HG02840 (cell line): Measurements from ENCODE around the gene NTN5.
A peak's percentile ranks its signal among the peaks of the same experiment; 100 is the strongest.
"Not testable (repeated sequence)": the region's sequence is repeated elsewhere in the genome, so short reads cannot be mapped to it uniquely, and the experiment has no call there.

Experiments
- ATAC-seq: cut with Tn5 transposase; IDR thresholded peaks from one replicate; pipeline ENCODE4 v1.9.1; 2021; ENCODE audit warnings: mild to moderate bottlenecking, moderate library complexity, moderate number of reproducible peaks; ENCODE audit not compliant: unreplicated experiment, low FRiP score

Gene NTN5

GRCh38 chr19:48632286-48632685 lies 40.5 kb downstream of the NTN5 start:
- not testable (repeated sequence) for ATAC-seq

DNA sequence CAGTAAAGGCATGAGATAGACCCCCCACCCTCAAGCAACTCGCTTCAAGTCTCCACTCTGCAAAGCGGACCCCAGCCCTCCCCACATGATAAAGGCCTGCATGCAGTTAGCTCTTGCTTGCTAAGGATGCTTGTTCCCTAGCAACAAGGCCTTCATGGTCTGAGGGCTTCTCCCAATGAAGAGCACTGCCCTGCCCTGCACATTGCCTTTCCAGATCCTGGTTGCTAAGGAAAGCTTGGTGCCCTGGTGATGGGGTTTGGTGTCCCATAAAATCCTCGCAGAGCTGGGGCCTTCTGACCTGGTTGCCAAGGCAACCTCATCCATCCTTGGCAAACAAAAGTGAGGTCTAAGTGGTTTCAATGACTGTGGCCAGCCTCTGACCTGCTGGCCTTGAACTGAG lies 41.6 kb downstream of the NTN5 start:
- no peak for ATAC-seq

GRCh38 chr19:48630296-48631063 lies 42.3 kb downstream of the NTN5 start:
- ATAC-seq, result no peak

DNA sequence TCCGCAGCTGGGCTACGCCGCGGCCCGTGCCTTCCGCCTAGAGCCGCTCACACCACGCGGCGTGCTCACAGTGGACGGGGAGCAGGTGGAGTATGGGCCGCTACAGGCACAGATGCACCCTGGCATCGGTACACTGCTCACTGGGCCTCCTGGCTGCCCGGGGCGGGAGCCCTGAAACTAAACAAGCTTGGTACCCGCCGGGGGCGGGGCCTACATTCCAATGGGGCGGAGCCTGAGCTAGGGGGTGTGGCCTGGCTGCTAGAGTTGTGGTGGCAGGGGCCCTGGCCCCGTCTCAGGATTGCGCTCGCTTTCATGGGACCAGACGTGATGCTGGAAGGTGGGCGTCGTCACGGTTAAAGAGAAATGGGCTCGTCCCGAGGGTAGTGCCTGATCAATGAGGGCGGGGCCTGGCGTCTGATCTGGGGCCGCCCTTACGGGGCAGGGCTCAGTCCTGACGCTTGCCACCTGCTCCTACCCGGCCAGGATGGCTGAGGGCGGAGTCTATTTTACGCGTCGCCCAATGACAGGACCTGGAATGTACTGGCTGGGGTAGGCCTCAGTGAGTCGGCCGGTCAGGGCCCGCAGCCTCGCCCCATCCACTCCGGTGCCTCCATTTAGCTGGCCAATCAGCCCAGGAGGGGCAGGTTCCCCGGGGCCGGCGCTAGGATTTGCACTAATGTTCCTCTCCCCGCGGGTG lies 43.1 kb downstream of the NTN5 start:
- ATAC-seq, result no peak

DNA sequence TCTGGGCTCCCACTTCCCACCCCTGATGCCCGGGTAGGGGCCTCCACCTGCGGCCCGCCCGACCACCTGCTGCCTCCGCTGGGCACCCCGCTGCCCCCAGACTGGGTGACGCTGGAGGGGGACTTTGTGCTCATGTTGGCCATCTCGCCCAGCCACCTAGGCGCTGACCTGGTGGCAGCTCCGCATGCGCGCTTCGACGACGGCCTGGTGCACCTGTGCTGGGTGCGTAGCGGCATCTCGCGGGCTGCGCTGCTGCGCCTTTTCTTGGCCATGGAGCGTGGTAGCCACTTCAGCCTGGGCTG lies 43.6 kb downstream of the NTN5 start:
- no peak for ATAC-seq

DNA sequence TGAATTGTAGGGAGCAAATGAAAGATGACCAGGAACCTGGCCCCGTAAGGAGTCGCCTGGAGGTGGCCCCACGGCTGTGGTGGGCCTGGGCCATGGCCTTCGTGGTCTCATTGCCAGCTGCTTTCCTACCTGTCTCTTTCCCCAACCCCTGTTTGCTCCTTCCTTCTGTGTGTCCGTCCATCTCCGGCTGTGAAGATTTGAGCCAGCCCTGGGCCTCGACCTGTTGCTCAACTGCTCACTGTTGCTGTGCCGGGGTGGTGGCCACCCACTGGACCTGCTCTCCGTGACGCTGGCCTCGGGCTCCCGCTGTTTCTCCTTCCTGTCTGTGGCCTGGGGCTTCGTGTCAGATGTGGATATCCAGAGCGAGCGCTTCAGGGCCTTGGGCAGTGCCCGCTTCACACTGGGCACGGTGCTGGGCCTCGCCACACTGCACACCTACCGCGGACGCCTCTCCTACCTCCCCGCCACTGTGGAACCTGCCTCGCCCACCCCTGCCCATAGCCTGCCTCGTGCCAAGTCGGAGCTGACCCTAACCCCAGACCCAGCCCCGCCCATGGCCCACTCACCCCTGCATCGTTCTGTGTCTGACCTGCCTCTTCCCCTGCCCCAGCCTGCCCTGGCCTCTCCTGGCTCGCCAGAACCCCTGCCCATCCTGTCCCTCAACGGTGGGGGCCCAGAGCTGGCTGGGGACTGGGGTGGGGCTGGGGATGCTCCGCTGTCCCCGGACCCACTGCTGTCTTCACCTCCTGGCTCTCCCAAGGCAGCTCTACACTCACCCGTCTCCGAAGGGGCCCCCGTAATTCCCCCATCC lies 44.1 kb downstream of the NTN5 start:
- no peak for ATAC-seq

- ATAC-seq, result no peak
Observed at GRCh38 chr19:48627865-48628314, 44.9 kb downstream of the NTN5 start.

GRCh38 chr19:48627201-48627864 lies 45.5 kb downstream of the NTN5 start:
- ATAC-seq, result no peak

- no peak for ATAC-seq
Observed at GRCh38 chr19:48625891-48626327, 46.9 kb downstream of the NTN5 start.

DNA sequence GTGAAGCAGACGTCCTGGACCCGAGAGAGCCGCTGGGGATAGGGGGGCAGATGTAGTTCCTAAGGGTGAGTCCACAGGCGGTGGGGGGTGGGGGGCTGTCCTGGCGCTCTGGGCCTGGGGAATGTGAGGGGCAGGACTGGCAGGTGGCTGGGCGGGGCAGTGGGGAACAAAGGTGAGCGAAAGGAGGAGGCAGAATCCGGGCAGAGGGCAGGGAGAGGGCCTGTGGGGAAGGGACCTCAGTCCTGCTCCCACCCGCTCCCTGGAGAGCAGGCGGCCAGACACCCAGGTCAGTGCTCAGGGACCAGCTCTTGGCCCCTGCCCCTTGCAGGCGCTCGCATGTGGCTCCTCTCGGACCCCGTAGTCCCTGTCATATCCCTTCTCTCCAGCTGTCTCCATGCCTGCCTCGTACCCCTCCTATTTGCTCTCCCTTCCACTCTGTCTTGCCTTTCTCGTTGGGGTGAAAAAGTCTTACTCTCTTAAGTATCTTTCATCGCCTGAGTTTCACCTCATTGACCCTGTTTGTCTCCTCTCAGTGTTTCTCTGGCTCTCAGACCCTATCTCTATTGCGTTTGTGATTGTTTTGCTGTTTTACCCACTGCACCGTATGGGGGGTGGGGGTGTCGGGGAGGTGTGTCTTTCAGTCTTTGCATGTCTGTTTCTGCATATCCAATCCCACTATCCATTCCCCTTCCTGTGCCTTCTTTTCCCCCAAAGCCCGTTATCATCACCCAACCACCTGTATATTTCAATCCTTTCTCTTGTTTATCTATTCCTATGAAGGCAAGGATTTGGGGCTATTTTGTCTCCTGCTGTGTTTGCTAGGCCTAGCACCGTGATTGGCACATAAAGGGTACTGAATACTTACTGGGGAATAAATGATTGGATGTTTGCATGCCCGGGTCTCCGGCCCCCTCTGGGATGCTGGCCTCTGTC lies 47.8 kb downstream of the NTN5 start:
- no peak for ATAC-seq

GRCh38 chr19:48624067-48624594 lies 48.7 kb downstream of the NTN5 start:
- ATAC-seq, result peak; percentile 41

DNA sequence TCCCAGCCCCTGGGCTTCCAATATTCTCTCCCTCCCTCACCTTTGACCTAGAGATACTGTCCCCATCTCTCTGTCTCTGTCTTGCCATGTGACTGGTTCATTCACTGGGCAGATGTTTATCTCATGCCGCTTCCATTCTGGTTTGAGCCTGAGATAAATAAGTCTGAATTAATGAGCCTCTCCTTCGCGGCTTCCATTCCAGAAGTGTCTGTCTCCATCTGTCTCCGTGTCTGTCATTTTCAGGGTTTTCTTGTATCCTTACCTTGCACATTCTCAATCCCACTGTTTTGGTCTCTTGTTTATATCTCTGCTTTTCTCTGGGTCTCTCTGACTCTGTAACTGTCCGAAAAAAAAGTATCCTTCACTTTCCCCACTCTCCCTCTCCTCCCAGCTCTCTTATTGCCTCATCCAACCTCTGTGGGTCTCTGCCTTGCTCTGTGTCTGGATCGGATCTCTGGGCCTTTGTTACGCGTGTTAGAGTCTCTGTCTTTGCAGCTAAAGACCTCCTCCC lies 49.2 kb downstream of the NTN5 start:
- ATAC-seq, result no peak

GRCh38 chr19:48619692-48620585 lies 52.9 kb downstream of the NTN5 start:
- ATAC-seq, result no peak

- ATAC-seq, result peak; percentile 85
Observed at GRCh38 chr19:48618916-48619691, 53.7 kb downstream of the NTN5 start, which contains the start of the genes RPL18 and SPHK2. Gene RPL18, minus strand, starts transcription at chr19:48619178. Its CDS starts 35 bp downstream, at chr19:48619143. Gene SPHK2, plus strand, starts transcription at chr19:48619506. Its CDS starts 1,009 bp downstream, at chr19:48620515.

DNA sequence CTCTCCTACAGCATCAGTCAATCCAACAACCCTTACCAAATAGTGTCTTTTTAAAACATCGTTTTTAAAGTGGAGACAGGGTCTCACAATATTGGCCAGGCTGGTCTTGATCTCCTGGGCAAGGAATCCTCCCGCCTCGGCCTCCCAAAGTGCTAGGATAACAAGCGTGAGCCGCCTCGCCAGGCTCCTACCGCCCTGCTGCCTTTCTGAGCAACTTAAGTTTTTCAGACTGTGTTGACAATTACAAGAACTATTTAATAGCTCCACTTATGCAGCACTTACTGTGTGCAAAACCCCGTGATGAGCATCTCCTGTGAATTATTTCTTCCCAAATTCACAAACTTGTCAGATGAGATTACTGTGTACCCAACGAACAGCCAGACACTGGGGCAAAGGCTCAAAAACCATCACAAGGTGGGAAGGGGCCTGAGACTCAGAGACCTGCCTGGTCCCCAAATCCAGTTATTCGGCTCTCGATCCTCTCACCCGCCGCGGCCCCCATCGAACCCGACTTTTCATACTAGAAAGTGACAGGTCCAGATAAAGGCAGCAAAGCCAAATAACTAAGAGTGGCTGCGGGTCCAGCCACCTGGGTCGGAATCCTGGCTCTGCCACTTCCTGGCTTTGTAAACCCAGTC lies 54.4 kb downstream of the NTN5 start:
- ATAC-seq, result no peak

GRCh38 chr19:48617146-48617937 lies 55.5 kb downstream of the NTN5 start:
- no peak for ATAC-seq
